Activated T-cell treated with anti-CD3 and anti-CD28 coated beads for 1 hour (primary cell): ENCODE results near the gene CLDN24.

Source experiments
- DNase-seq: peaks from one replicate; pipeline ENCODE4 v3.0.0-alpha.2; 2020; ENCODE audit warnings: low read depth

The CLDN24 gene

GRCh38 chr4:183284258-183284785 lies 37.9 kb downstream of the CLDN24 start:
- DNase-seq = no peak

GRCh38 chr4:183276106-183276505 lies 46.1 kb downstream of the CLDN24 start:
- no peak for DNase-seq

GRCh38 chr4:183272384-183272783 lies 49.8 kb downstream of the CLDN24 start:
- no peak for DNase-seq
